HG02840 (cell line): ENCODE measurements around the gene GALNTL6.

Experiments
- ATAC-seq: cut with Tn5 transposase; IDR thresholded peaks from one replicate; pipeline ENCODE4 v1.9.1; 2021; ENCODE audit warnings: mild to moderate bottlenecking, moderate library complexity, moderate number of reproducible peaks; ENCODE audit not compliant: unreplicated experiment, low FRiP score

GALNTL6 gene

DNA sequence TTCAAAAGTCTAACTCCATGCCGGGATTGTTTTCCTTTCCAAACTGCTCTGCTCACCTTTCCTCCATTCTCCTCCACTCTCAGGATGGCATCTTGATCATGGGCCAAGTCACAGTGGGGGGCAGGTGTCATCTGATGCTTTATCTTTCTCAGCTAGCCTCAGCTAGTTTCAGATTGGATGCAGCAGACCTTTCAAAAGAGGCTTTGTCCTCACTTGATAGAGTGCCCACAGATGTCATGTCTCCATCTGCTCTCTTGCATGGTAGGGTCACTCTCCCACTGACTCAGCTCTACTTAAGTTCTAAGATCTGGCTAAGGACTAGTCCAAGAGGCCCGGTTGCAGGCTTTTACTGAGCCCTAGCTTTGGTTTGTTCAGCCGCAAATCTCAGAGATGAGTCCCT lies 1013.7 kb downstream of the GALNTL6 start:
- no peak for ATAC-seq

DNA sequence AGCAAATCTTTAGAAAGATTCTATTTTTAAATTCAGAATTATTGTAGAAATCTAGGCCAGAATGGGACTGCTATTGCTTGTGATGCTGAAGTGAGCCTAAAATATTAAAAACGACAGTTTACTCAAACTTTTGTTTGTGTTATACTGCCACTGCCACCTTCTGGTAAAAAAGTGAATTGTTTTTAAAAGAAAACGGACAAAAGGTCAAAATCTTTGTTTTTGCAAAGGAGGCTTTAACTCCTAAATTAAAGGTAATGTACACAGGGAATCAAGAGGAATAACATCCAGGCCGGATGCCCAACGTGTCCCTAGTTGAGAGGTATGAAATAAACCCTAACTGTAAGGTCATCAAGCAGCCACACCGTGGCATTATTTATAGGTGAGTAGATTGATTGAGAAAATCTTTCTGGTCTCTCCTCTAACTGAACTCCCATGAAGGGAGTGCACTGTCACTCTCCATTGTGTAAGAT lies 1017.1 kb downstream of the GALNTL6 start:
- no peak for ATAC-seq

GRCh38 chr4:172836661-172837060 lies 1023.5 kb downstream of the GALNTL6 start:
- no peak for ATAC-seq

DNA sequence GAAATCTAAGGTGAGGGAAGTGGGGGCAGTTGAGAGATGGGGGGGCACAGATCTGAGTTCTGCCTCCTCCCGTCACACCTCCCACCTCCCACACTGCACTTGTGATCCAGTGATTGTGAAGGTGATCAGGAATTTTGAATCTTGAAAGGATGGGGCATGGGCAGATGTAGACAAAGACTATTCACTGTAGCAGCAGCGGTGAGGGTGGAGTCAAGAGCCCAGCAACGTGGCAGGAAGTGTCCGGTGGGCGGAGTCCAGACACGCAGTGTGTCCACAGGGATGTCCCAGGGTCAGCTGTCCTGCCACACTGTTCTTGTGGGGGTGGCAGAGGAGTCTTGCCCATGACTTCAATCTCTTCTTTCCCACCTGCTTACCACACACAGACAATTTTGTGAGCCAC lies 1024.9 kb downstream of the GALNTL6 start:
- no peak for ATAC-seq

DNA sequence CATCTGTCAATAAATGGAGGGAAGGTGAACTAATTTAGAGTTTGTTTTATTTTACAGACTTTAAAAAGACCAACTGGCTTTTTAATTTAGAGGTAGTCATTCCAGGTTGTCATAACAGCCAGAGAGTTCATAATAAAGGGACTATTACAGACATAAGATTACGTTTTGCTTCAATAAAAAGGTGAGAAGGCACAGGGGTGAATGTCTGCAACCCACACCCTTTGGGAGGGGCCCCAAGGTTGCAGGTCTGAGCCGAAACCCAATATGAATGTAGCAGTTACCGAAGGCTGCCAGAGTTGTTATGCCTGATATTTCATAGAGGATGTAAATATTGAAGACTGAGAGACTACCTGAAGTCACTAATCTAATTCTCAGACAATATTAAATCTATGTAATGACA lies 1025.7 kb downstream of the GALNTL6 start:
- ATAC-seq: no peak

GRCh38 chr4:172842779-172843178 lies 1029.6 kb downstream of the GALNTL6 start:
- no peak for ATAC-seq

DNA sequence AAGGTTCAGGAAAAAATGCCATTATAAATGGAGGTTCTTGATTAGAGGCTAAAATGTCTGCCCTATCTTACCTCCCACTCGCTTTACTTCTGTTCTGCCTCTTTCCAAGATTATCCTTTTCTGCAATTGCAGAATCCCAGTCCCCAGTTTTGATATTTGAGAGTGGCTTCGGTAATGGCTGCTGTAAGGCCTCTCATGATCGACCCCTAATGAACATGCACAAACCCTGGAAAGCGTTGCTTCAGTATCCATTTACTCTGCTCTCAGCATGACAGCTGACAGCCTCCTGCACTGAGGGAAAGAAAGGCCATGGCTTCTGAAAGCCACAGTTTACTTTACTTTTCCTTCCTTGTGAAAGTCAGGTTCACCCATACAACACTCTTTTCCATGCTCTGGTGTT lies 1030.0 kb downstream of the GALNTL6 start:
- no peak for ATAC-seq

- no peak for ATAC-seq
These were observed 1031.4 kb downstream of the GALNTL6 start for GRCh38 chr4:172844556-172844955.

DNA sequence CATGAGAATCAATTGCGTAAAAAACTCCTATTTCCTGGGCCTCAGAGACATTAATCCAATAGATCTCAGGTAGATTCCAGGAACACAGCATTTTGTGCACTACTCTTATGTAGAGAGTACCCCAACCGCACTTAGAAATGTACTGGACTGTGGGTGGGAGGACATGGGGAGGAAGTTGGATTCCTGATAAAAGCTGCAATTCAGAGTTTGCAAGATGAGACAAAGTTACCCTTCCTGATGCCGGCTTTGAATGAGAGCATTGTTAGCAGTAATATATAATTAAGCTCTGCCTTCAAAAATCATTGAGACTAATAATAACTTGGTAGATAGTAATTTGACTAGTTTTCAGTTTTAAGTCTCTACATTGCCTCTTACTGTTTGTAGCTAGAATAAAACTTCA lies 1032.1 kb downstream of the GALNTL6 start:
- no peak for ATAC-seq

- ATAC-seq: no peak
These were observed 1037.6 kb downstream of the GALNTL6 start for GRCh38 chr4:172850838-172851237.

GRCh38 chr4:172851534-172851933 lies 1038.3 kb downstream of the GALNTL6 start:
- no peak for ATAC-seq

GRCh38 chr4:172857026-172857425 lies 1043.8 kb downstream of the GALNTL6 start:
- no peak for ATAC-seq

DNA sequence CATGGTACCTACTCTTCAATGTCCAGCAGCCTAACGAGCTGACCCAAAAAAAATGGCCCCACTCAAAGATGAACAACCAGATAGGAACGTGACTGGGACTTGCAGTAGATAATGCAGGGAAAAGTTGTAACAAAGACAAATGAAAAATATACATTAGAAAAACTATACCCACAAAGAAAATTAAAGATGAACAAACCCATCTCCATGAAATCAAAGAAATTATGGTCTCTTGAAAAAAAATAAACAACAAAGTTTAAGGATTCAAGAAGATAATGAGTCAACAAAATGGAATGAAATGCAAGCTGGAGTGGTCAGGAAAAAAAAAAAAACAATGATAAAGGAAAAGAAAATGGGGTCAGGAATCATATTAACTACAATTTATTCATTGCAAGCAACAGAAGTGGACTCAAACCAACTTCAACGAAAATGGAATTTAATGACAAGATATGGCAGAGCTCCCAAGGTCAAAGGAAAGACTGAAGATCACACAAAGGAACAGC lies 1045.6 kb downstream of the GALNTL6 start:
- no peak for ATAC-seq

- no peak for ATAC-seq
These were observed 1051.9 kb downstream of the GALNTL6 start for GRCh38 chr4:172865103-172865502.

GRCh38 chr4:172865531-172866127 lies 1052.4 kb downstream of the GALNTL6 start:
- no peak for ATAC-seq

DNA sequence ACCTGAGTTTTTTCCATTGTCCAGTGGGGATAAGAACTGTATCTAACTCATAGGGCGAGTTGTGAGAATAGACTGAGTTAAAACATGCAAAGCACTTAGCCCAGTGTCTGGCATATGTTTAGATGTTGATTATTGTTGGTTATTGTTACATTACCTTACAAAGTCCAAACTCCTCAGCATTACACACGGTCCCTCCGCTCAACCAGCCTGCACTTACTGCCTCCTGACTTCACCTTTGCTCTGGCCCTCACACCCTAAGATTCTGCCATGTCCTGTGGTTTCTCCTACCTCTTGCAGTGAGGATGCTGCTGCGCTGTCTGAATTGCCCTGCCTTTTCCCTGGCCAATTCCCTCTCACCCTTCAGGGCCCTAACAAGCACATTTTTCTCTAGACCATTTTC lies 1053.2 kb downstream of the GALNTL6 start:
- ATAC-seq: no peak

DNA sequence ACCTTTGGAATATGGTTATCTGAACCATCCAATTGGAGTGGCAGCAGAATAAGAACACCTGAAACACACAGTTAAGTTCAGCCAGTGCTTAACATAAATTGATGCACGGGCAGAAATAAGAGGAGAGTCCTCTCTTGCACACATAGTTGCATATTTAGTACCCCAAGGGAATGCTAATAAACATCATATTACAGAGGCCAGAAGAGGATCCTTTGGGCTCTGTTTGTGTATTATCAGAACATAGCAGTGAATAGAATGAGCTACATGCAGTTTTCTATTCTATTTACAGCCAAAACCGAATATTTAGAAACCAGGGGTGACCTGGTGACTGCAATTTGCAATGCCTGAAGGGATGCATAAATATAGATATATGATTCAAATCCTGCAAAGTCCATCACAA lies 1054.6 kb downstream of the GALNTL6 start:
- ATAC-seq: no peak

- no peak for ATAC-seq
These were observed 1055.1 kb downstream of the GALNTL6 start for GRCh38 chr4:172868271-172868670.

DNA sequence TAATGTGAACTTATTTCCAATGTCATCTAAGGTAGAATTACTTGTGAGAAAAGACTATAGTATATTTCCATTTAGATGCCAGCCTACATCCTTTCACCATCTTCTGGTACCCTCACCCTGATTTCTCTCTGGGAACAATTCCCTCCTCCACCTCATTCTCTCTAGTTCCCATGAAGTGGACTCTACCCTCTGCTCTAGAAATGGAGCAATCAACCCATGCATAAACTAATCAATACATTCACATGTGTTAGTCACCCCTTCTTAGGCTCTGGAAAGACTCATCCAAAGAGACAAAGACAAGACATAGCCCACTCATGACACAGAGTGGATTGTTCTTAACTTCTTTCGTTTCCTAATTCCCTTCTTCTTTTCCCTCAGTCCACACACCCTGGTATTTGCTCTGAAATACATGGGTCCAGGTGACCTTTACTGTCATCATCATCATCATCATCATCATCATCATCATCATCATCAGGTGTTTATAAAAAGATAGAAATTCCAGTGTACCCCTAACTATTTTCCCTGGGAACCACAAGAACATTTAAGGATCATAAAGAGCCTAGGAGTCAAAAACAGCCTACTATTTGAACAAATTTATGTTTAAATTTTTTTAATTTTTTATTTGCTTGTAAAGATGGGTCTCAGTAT lies 1056.5 kb downstream of the GALNTL6 start:
- ATAC-seq: no peak

GRCh38 chr4:172871381-172871780 lies 1058.2 kb downstream of the GALNTL6 start:
- ATAC-seq: no peak

GRCh38 chr4:172874944-172875343 lies 1061.7 kb downstream of the GALNTL6 start:
- ATAC-seq: no peak

GRCh38 chr4:172876394-172876793 lies 1063.2 kb downstream of the GALNTL6 start:
- no peak for ATAC-seq
